Fibroblast of the aortic adventitia (primary cell): Measurements from ENCODE around the gene POU4F2. TPM values are rescaled to one million over a fixed set of nuclear protein-coding genes. Genes with fewer than 3 reads are reported as not detected.
A peak's percentile ranks its signal among the peaks of the same experiment; 100 is the strongest.
"Not testable (repeated sequence)": the region's sequence is repeated elsewhere in the genome, so short reads cannot be mapped to it uniquely, and the experiment has no call there.

Experiments used
- DNase-seq: peaks from one replicate; pipeline ENCODE4 v3.0.0-alpha.2; 2010; ENCODE audit warnings: low read depth
- H3K4me3 ChIP-seq: 2 replicates; pipeline ENCODE4 v1.5.1; 2011; ENCODE audit warnings: low read depth, mild to moderate bottlenecking, control low read depth, low read length, moderate library complexity
- total RNA-seq: library from RNA; depleted of rRNA; stranded (reverse); fragments of >200 nt; gene quantifications from 2 replicates; pipeline ENCODE4 v1.2.3, GENCODE V29; 2012; ENCODE audit warnings: low replicate concordance
- TF ChIP-seq, protein P1 (sequence below): IDR thresholded peaks from 2 replicates; pipeline ENCODE4 v1.5.1; 2011; ENCODE audit warnings: mild to moderate bottlenecking, low read length, control low read depth, inconsistent platforms; ENCODE audit not compliant: insufficient read depth

The POU4F2 gene
- total RNA-seq, 1 donor = not detected

DNA sequence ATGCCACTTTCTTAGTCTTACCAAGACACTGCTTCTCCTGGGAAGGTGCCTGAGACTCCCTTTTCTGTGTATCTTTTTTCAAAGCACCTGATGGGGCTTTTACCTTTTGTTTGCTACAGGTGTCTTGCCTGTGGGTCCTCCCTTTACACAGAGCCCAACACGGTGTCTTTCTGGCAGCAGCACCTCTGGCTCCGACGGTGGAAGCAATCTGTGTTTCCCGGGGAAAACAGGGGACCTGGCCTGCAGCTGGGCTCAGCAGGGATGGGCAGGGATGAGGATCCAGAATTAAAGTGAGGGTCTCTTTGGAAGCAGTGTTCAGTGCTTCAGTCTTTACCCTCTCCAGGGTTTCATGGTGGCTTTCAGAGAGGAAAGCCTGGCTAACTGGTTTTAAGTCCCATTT, 11.3 kb downstream of the POU4F2 start:
- no peak for DNase-seq
- H3K4me3 ChIP-seq = no peak overlapping the region
- TF ChIP-seq, protein P1, sequence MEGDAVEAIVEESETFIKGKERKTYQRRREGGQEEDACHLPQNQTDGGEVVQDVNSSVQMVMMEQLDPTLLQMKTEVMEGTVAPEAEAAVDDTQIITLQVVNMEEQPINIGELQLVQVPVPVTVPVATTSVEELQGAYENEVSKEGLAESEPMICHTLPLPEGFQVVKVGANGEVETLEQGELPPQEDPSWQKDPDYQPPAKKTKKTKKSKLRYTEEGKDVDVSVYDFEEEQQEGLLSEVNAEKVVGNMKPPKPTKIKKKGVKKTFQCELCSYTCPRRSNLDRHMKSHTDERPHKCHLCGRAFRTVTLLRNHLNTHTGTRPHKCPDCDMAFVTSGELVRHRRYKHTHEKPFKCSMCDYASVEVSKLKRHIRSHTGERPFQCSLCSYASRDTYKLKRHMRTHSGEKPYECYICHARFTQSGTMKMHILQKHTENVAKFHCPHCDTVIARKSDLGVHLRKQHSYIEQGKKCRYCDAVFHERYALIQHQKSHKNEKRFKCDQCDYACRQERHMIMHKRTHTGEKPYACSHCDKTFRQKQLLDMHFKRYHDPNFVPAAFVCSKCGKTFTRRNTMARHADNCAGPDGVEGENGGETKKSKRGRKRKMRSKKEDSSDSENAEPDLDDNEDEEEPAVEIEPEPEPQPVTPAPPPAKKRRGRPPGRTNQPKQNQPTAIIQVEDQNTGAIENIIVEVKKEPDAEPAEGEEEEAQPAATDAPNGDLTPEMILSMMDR = no peak

DNA sequence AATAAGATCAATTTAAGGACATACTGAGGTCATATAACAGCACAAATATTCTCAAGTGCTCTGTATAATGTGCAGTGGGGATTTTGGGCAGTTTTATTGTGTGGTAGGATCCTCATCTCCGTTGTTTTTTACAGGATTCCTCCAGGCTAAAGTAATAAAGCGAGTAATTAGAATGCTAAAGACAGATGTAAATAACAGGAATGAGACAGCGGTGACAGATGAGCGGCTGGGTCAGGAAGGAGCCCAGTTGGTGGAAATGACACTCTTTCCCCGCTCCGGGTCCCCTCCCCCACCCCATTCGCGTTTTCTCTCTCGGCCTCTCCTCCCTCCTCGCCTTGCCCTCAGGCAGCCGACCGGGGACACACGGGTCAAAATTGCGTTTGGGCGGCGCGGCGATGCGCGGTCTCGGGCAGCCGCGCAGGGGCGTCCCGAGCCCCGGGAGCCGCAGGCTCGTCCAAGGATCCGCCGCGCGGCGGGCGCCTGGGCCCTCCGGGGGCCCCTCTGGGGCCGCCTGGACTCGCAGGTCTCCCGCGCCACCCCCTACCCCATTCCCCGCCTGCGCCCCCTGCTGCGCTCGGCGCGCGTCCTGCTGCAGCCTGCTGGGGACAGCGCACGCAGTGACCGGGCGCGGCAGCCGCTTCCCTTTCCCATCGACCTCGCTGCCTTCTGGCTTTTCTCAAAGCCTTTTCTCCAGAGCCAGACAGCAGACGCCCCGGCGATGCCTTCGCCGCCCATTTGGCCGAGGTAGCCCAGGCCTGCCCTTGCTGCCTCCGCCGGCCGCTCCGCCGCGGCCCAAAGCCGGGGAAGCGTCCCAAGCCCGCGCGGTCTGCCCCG, 16.2 kb downstream of the POU4F2 start:
- peak; percentile 22 for DNase-seq
- H3K4me3 ChIP-seq = peak overlapping the region; percentile 56
- TF ChIP-seq, protein P1 = no peak

DNA sequence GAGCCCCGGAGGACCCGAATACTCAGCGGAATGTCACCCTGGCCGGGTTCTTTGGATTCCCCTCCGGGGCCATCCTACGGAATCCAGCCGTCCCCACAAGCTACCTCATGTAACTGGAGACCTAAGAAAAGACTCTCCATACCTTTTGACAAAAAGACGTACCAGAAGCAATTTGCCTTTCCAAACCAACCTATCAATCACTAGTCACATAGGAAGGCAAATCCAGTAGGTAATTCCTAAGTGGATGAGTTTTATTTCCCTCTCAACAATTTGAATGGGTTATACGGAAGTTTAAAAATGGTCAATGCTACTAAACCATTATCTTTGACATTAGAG, 16.8 kb downstream of the POU4F2 start:
- H3K4me3 ChIP-seq = peak overlapping the region; percentile 56
- DNase-seq = no peak
- TF ChIP-seq, protein P1 = no peak

DNA sequence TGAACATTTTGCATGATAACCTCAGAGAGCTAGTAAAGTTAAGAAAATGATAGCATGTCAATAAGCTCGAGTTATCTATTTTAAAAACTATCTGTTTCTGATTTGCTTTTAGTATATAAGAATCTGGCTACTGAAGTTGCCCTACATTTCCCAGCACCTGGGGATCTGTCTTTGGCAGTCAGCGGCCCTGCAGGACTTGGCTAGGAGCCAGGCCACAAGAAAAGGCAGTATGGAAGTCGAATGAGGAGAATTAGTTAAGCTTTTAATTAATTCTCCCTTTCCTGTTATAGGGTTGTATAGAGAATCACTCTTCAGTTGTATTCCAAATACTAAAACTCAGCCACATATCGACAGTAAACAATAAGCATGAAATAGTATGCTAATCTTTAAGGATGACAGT, 22.7 kb downstream of the POU4F2 start:
- DNase-seq = no peak
- no peak overlapping the region for H3K4me3 ChIP-seq
- TF ChIP-seq, protein P1 = no peak

DNA sequence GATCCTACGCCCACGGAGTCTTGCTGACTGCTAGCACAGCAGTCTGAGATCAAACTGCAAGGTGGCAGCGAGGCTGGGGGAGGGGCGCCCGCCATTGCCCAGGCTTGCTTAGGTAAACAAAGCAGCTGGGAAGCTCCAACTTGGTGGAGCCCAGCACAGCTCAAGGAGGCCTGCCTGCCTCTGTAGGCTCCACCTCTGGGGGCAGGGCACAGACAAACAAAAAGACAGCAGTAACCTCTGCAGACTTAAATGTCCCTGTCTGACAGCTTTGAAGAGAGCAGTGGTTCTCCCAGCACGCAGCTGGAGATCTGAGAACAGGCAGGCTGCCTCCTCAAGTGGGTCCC, 25.2 kb downstream of the POU4F2 start:
- DNase-seq, H3K4me3 ChIP-seq: not testable (repeated sequence)

DNA sequence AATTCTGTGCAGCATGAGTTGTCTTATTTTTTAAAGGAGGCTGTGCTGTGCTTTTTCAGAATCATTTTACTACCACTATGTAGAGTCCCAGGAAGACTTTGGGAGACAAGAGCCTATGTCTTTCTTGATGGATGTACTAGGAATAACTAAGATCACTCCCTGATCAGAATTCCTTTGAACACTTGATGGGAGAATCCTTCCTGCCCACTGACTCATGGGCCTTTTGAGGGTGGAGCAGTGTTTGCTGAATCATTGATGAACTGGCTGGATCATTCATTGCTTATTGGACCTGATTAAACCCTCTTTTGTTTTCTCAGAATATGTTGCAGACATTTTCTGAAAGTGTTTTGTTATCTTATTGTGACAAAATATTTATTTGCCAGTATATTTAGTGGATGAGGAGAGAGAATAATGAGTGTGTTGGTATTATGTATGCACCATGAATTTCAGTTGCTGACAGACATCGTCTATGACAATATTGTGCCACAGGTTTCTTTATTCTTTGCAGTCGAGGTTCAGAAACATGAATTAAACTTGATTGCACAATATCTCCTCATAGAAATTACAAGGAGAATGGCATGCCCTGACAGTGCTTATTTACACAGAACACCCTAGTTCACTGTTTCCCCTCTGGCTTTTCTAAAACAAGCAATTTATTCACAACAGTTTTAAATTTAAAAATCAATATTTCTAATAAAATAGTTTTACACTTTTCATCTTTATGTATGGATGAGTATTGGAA, 36.3 kb downstream of the POU4F2 start:
- DNase-seq = no peak
- TF ChIP-seq, protein P1 = no peak
- H3K4me3 ChIP-seq = no peak overlapping the region

Other genes with a start within 250 kb of the POU4F2 start
- 10.0 and 18.2 TPM in 2 replicates for gene SLC10A7, start 117.0 kb upstream of the POU4F2 start, total RNA-seq